ENCODE measurements around the gene PCDHB6.

DNA sequence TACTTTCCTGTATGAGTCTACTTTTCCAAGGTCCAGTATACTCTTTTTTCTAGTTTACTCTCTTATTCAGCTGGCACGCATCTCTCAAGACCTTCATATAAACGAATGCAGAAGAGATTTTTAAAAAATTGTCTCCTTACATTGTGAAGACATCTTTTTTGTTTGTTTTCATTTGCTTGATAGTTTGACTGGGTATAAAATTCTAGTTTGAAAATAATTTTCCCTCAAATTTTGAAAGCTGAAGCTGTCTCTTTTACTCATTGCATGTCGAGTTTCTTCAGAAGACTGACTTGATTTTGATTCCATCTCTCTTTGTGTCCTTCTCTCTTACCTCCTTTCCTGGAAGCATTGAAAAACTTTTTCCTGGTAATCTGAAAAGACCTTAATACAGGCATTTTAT lies 46.5 kb downstream of the PCDHB6 start:
- TF ChIP-seq EZH2 (optimal IDR thresholded peaks at IDR 0.05; ENCODE audit: low read depth, low read length), result no peak
- TF ChIP-seq CTCF (IDR thresholded peaks at IDR 0.05; ENCODE audit: low read length), result no peak
- no peak for TF ChIP-seq EZH2phosphoT487 (IDR thresholded peaks at IDR 0.05; ENCODE audit: low read length)

Measured in MM.1S (cell line).